ENCODE measurements around the gene TSPAN7.

The TSPAN7 gene

DNA sequence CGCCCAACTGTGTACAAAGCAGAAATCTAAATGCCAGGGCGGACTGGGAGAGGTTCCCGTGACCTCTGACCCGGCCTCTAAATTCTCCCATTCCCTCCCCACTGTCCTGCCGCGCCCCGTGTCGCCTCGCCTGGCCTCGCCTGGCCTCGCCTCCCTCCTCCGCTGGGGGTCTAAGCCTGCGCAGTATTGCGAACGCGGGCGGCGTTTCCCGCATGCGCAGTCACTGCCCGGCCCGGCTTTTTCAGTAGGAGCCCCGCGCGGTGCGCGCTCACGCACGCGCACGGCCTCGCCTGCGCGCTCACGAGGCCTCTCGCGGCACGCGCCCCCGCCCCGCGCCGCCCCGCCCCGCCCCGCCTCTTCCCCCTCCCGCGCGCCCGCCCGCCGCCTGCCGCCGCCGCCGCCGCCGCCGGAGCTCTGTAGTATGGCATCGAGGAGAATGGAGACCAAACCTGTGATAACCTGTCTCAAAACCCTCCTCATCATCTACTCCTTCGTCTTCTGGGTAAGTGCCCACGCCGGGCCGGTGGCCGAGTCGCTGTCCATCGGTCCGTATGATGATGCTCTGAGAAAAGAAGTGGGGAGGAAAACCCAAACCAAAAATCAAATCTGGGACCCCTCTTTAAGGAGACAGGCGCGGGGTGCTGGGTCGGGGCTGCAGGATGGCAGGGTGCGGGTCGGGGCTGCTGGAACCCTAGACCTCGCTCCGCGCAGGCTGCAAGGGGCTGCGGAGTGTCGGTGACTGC is at the start of gene TSPAN7:
Gene TSPAN7, plus strand, starts transcription at position 417 of the 743 bp plus-strand sequence. Its CDS starts 5 bp downstream, at position 422.
- peak; percentile 66 for DNase-seq

DNA sequence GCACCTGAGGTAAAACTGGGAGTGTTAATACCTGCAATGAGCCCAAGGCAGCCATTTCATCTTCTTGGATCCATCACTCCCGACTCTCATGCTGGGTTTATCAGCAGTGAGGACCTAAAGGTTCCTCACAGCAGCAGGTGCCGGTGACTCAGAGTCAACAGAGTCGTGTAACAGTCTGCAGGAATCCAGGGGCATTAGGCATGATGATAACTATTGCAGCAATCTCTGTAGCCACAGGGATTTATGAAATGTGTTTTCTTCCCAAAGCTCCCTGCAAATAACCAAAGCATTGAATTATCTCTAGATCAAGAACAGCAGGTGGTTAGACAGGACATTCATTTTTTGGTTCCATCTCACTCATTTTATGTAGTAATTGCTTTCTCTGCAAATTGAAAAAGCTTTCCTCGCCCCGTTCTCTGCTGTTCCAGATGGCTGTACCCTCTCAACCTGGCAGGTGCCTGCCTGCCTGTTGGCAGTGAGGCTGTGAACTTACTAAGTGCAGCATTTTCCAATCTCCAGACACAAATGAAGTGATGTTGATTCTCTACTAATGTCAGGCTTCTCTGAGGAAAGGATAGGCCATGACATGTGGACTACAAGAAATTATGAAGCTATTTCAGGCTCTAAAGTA is 48.1 kb upstream of the TSPAN7 start:
- DNase-seq: no peak

GRCh38 chrX:38514016-38514854 is 47.1 kb upstream of the TSPAN7 start:
- DNase-seq: peak; percentile 15

DNA sequence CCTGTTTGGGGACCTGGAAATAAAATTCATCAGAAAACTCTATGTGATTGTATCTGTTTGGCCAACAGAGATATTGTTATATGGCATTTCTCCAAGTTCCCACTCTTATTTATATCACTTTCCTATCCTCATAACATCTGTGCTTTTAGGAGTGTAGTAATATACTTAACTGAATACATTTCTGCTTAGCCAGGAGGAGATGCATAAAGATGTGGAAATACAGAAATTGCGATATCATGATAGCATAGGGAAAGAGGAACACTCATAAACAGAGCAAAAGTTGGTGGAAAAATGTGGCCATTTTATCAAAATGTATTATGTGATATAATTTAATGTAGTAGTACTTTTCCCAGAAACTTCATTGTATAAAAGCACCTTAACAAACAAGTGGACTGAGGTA is 46.1 kb upstream of the TSPAN7 start:
- DNase-seq: no peak

DNA sequence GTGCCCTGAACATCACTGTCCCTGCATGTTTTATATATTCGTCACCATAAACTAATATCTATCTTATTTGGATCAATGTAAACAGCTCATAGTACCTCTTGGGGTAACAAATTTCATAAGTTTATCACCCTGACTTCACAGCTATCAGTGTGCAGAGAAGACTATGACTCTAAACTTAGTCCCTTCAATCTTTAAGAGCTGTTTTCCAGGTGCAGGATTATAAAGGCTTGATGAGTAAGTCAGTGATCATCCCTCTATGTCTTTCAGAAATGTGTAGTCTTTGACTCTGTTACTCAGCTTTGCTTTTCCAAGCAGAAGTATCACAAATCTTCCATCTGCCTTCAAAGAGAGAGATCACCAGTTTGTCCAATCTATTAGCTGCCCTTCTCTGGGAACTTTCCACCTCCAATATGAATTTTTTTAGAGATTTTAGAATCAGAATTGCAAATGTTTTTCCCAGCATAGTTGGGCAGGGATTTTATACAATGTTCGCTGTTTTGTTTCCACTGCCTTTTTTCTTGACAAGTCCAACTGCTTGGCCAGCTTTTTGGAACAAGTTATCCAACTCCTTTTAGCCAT is 45.1 kb upstream of the TSPAN7 start:
- no peak for DNase-seq

DNA sequence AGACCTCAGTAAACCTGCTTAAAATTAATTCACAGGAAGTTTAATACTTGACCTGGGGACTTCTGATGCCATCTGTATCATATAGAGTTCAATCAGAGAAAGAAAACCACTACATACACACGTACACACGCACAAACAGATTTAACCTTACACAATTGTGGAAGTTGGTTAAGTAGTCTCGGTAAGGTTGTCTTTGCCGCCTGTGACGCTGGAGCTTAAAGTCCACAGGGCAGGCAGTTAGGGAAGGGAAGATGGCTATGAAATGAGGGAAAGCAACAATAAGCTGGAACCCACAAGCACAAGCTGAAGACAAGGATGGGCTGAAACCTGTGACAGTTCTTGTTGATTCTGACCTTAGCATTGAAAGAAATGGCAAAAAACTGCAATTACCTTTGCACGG is 41.7 kb upstream of the TSPAN7 start:
- DNase-seq: no peak

GRCh38 chrX:38538134-38538533 is 23.2 kb upstream of the TSPAN7 start:
- DNase-seq: no peak

DNA sequence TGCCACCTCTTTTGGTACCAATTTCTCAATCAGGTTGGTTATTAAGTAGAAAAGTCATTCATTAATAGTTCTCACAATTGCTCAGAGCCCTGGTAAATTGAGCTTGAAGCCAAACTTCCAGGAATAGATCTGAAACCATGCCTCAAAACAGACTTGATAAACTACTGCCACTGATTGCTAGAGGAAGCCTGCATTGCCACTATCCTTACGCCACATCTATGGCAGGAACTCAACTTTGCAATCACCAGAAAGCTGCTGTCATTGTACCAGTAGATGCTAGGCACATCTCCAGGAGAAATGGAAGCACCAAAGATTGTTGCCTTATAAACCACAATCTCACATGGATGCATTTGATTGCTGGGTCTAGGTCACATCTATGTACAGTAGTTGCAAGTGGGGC is 21.6 kb upstream of the TSPAN7 start:
- no peak for DNase-seq

GRCh38 chrX:38548508-38548907 is 12.8 kb upstream of the TSPAN7 start:
- no peak for DNase-seq

DNA sequence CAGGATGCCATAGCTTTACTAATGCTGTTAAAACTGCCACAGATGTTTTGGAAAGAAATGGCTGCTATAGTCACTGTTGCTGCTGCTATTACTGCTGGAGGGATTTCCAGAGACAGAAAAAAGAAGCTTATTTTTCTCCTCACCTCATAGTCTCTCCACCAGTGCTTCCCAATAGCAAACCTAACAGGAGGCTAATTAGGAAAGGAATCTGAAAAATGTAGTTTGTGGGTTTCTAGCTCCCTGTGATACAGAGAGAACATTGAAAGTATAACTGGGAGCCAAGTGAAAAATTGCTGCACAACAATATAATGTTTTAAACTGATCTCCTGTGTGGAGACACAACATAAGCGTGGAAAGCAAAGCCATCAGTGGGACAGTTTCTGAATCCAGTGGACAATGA is 8.6 kb upstream of the TSPAN7 start:
- DNase-seq: no peak

DNA sequence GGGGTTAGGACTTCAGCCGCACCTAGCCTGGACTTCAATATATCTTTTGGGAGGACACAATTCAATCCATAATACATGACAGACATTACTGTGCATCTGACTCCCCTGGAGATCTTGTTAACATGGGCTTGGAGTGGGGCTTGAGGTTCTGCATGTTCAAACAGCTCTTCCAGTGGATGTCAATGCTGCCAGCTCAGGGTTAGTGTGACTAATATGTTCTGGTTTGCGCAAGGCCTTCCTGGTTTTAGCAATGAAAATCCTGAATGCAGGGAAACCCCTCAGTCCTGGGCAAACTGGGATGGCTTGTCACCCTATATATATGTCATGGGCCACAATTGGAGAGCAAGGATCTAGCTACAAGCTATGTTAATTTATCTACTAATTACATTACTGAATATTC is 2.7 kb upstream of the TSPAN7 start:
- DNase-seq: no peak

GRCh38 chrX:38560776-38561125 is 591 bp upstream of the TSPAN7 start:
- no peak for DNase-seq

DNA sequence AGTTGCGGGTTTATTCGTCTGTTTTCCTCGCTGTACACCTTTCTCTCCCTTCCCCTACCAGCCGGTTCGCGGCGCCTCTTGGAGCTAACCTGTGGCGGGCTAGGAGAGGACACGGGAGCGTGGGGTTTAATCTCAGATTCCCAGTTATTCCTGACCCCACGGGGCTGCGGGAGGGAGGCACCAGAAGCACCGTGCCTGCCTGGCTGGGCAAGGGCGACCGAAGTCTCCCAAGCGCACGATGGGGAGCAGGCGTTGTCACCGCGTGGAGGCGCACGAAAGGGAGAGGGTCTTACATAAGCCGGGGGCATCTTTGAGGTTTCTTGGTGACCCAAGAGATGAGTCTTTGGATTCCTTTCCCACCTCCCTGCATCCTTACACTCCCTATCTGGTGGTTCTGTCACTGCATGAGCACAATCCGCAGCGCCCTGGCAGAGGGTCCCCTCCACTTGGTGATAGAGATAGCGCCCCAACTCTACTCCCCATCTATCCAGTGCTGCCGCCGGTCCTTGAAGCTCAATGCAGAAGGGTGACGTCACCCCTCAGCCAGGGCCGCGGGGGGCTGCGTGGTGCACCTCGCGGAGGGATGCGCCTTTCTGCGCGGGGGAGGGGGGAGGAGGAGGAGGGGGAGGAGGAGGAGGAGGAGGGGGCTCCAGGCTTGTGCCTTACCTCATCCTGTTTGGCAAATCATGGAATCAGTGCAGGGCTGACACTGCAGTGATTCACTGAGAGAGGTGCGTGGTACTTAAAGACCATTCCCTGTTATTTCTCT is 793 bp downstream of the TSPAN7 start:
- DNase-seq: peak; percentile 44

GRCh38 chrX:38563030-38563429 is 1.7 kb downstream of the TSPAN7 start:
- no peak for DNase-seq

- DNase-seq: no peak
Measured at GRCh38 chrX:38570396-38570795, 9.1 kb downstream of the TSPAN7 start.

- no peak for DNase-seq
Measured at GRCh38 chrX:38571058-38571457, 9.7 kb downstream of the TSPAN7 start.

DNA sequence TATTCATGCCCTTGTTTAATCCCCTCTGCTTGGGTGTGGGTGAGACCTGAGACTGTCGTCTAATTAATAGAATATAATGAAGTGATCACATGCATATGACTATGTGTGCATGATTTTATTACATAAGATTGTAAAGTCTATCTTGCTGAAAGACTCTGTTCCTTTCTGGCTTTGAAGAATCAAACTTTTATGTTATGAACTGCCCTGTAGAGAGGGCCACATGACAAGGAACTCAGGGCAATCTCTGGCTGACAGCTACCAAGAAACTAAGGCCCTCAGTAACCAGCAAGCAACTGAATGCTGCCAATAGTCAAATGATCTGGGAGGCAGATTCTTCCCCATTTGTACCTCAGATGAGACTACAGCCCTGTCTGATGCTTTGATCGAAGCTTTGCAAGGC is 13.5 kb downstream of the TSPAN7 start:
- no peak for DNase-seq

GRCh38 chrX:38575888-38576287 is 14.5 kb downstream of the TSPAN7 start:
- no peak for DNase-seq

- no peak for DNase-seq
Measured at GRCh38 chrX:38577738-38578137, 16.4 kb downstream of the TSPAN7 start.

DNA sequence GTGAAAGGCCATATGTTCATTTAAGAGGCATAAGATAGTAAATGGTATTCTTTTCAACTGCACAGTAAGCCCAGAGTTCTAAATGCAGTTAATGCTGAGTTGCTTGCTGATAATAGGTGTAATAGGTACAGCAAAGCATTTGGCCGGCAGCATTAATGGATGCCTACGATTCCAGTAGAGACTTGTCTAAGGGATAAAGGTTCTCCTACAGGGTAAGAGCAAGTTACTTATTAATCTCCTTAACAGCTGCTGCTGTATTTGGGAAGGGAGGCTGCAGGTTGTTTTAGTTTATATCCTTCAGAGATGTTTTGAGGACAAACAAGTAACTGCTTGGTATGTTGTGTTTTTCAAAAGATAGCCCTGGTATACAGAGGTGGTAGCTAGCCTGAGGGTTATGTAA is 16.8 kb downstream of the TSPAN7 start:
- no peak for DNase-seq

GRCh38 chrX:38583181-38583580 is 21.8 kb downstream of the TSPAN7 start:
- no peak for DNase-seq

GRCh38 chrX:38594434-38594833 is 33.1 kb downstream of the TSPAN7 start:
- DNase-seq: no peak

- DNase-seq: no peak
Measured at GRCh38 chrX:38595801-38596200, 34.5 kb downstream of the TSPAN7 start.

Data from COR-L47 (cell line).